GM21786 (cell line): ENCODE data around the gene PTPN5.
"Not testable (repeated sequence)": the region's sequence is repeated elsewhere in the genome, so short reads cannot be mapped to it uniquely, and the experiment has no call there.

Experiments
- ATAC-seq: cut with Tn5 transposase; IDR thresholded peaks from one replicate; pipeline ENCODE4 v1.9.1; 2021; ENCODE audit not compliant: unreplicated experiment

The PTPN5 gene

GRCh38 chr11:18692941-18693760 lies 98.4 kb downstream of the PTPN5 start:
- no peak for ATAC-seq

GRCh38 chr11:18691467-18692140 lies 100.0 kb downstream of the PTPN5 start:
- not testable (repeated sequence) for ATAC-seq

- no peak for ATAC-seq
These were observed 107.3 kb downstream of the PTPN5 start for GRCh38 chr11:18684267-18684666.

- ATAC-seq, result no peak
These were observed 109.1 kb downstream of the PTPN5 start for GRCh38 chr11:18682466-18682865.

- not testable (repeated sequence) for ATAC-seq
These were observed 109.6 kb downstream of the PTPN5 start for GRCh38 chr11:18681949-18682348.
